ENCODE data around the gene RNPS1.
A peak's percentile ranks its signal among the peaks of the same experiment; 100 is the strongest.

Gene RNPS1

DNA sequence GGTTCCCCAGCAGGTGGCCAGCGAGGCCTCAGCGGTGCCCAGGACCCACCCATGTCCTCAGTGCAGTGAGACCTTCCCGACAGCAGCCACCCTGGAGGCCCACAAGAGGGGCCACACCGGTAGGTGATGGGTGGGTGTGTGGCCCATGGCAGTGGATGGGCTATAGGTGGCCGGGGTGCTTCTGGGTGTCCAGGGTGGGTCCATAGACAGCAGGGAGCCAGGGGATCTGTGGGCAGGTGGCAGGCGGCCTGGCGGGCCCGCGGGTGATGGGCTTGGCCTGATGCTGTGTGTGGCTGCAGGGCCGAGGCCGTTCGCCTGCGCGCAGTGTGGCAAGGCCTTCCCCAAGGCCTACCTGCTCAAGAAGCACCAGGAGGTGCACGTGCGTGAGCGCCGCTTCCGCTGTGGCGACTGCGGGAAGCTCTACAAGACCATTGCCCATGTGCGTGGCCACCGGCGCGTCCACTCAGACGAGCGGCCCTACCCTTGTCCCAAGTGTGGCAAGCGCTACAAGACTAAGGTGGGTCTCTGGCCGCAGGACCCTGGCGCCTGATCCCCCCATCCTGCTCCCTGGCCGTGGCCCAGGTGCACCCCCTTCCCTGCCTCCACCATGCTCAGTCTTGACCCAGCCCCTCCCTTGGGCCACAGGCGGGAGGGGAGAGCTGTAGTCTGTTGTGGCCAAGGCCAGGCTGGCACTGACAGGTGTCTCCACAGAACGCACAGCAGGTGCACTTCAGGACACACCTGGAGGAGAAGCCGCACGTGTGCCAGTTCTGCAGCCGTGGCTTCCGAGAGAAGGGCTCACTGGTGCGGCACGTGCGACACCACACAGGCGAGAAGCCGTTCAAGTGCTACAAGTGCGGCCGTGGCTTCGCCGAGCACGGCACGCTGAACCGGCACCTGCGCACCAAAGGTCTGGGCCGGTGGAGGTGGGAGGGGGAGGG is 33.8 kb downstream of the RNPS1 start:
- no peak for DNase-seq

DNA sequence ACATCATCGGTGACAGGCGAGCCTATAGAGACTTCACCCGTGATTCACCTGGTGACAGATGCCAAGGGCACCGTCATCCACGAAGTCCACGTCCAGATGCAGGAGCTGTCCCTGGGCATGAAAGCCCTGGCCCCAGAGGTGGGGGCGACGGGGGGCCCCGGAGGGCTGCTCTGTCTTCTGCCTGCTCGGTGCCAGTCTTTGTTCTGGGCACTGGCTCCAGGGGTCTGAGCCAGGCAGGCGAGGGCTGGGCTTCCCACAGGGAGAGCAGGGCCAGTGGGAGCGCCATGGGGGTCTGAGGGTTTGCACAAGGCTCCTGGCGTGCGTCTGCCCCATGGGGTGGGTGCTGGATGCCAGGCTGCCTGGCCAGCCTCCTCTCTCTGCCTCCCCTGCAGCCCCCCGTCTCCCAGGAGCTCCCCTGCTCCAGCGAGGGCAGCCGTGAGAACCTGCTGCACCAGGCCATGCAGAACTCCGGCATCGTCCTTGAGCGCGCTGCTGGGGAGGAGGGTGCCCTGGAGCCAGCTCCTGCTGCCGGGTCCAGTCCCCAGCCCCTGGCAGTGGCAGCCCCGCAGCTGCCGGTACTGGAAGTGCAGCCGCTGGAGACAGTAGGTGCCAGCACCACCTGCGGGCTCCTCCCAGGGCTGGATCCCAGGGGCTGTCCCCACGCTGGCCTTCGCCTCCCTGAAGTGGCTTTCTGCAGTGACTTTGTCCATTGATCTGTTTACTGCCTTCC is 34.7 kb downstream of the RNPS1 start:
- DNase-seq = no peak

DNA sequence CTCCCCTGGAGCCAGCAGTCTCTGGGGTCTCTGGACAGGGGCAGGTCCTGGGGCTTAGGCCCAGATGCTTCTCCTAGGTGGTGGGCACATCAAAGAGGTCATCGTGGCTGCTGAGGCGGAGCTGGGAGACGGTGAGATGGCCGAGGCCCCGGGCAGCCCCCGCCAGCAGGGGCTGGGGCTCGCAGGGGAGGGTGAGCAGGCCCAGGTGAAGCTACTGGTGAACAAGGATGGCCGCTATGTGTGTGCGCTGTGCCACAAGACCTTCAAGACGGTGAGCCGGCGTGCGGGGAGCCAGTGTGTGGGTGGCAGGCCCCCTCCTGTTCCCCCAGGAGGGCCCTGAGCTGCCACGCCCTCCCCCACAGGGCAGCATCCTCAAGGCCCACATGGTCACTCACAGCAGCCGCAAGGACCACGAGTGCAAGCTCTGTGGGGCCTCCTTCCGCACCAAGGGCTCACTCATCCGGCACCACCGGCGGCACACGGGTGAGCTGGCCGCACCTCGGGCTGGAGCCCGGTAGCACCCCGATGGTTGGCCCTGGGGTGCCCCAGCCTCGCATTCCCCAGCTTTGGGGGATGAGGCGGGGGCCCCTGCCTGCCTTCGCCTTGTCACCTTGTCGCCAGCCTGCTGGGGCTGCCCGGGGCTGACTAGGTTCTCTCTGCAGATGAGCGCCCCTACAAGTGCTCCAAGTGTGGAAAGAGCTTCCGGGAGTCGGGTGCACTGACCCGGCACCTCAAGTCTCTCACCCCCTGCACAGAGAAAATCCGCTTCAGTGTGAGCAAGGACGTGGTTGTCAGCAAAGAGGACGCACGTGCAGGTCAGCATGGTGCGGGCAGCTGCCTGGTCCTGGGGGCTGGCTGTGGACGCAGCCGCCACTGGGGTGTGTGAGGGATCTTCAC is 35.6 kb downstream of the RNPS1 start:
- DNase-seq = no peak

DNA sequence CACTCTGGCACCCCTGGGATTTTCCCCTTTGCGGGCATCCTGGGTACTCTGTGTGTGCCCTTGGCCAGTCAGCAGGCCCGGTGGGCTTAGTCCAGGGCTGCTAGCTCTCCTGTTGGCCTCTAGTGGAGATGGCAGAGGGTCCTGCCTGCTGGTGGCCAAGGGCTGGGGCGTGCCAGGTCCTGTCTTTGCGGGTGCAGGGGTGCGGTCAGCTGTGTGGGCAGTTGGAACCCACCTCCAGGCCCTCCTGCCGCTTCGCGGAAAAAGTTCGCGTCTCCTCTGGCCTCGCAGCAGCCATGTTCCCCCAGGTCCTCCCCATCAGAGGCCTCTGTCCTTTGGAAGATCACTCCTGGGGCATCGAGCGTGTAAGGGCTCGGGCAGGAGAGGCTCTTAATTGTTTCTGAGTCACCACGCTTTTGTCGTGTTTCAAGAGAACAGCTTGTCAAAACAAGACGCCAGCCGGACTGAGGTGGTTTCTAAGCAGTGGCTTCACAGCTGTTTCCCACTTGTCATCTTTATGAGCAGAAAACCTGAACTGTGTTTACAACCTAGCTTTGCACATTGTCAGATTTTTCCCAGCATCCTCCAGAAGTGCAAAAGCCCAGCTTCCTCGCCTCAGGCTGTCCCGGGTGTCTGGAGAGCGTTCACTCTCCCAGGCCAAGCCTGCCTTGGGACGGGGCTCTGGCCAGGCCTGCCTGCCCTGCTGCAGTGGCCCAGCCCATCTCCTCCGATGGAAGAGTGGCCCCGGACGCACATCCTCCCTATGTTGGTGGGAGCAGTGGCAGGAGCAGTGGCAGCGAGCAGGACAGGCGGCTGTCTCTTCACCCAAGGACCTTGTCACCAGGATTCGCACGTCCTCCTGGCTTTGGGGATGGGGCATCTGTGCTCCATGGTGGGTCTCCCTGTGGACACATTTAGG is 36.7 kb downstream of the RNPS1 start:
- DNase-seq = no peak

DNA sequence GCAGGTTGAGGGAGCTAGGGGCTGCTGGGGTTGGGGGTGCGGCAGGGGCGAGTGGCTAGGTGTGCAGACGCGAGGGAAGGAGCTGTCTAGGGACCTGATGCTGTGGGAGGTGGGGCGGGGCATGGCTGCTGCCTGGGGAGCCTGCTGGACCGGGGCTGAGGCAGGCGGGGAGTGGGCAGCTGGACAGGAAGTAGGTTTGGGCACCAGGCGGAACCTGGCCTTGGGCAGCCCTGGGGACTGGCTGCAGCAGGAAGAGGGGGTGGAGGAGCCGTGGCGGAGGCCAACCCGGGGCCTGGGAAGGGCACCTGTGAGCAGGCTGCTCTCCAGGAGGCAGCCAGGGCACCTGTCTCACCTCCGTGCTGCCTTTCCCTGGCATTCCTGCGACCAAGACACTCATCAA is 37.5 kb downstream of the RNPS1 start:
- DNase-seq = no peak

DNA sequence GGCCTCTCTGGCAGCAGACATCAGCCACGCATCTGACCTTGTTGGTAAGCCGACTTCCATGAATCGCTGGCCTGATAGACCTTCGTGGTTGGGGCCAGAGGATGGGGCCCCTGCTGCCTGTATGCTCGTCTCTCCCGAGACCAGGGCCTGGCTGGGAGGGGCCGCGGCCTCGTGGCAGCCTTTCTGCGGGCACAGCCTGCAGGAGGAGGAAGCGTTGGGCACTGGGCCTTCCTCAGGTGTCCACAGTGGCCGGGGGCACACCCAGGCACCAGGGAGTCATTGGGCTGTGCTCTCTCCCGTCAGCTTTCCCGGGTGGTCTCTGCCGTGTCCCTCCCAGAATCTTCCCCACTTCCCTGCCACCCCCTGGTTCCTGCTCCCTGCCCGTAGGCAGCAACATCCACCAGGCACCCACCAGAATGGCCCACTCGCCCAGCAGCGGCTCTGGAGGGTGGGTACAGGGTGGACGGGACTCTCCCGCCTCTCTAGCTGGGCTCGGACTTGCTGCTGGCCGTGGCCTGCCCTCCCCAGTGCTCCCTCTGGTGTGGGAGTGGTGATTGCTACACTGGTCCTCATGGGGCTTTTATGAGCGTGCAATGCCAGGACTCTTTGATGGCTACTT is 38.2 kb downstream of the RNPS1 start:
- DNase-seq = no peak

DNA sequence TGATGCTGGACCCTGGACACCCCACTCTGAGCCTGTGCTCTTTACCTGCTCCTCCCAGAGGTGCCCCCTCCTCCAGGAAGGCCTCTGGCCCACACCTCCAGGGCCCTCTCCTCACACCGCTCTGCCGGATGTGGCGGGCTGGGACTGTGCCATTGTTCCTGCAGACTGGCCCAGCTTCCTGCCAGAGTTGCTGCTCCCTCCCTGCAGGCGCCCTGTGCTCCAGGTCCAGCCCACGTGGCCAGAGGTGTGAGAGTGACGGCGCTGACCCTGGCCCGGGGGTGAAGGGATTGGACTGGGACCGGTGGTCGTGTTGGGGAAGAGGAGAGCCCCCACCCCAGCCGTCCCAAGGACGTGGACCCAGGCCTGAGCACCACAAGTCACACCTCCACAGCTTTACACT is 38.8 kb downstream of the RNPS1 start:
- no peak for DNase-seq

DNA sequence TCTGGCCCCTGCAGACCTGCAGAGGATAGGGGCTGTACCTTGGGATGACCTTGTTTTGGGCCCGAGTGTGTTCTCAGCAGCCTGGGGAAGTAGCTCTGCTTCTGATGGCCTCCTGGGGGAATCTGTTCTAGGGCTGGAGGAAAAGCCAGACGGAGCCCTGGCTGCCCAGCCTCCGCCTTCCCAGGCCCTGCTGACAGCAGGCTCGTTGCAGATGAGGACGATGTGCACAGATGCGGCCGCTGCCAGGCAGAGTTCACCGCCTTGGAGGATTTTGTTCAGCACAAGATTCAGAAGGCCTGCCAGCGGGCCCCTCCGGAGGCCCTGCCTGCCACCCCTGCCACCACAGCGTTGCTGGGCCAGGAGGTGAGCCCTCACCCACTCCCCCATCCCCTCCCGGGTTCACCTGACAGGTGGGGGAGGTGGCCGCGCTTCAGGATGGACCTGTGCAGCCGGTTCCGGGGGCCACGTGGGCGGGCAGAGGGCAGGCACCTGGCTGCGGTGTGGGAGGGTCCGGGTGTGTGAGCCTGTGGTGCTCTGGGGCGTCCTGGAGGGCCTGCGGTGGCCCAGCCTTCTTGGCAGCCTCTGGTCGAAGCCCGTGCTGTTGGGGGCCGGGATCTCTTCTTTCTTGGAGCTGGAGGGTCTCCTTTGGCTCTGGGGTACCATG is 39.6 kb downstream of the RNPS1 start:
- no peak for DNase-seq

DNA sequence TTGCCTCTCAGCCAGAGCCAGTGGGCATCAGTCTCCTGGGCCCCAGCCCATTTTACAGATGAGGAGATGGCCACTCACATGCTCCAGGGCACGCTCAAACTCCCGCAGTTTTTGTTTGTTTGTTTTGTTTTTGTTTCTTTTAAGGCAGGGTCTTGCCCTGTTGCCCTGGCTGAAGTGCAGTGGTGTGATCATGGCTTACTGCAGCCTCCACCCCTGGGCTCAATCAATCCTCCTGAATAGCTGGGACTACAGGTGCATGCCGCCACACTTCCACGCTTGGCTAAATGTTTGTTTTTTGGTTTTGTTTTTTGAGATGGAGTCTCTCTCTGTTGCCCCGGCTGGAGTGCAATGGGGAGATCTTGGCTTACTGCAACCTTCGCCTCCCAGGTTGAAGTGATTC is 41.0 kb downstream of the RNPS1 start:
- DNase-seq = no peak

DNA sequence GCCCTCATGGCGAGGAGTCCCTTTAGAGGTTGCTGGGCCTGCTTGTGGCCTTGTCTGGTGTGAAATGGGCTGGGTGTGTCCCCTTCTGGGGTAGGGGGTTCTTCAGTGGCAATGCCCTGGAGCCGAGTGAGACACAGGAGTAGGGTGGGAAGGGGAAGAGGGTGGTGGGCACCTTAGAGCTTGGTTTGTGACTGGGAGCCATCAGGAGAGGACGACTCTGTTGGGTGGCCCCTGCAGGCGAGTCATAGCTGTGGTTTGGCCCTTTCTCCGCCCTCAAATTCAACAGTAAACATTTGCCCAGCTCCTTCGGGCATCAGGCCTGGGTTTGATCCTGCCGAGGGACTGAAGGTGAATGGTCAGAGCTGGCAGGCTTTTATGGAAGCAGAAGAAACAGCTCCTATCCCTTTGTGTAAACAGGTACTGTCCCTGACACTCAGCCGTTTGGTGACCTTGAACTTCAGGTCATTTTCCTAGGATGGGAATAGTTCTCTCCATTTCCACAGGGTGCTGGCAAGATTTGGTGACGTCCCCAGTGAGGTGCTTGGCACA is 41.6 kb downstream of the RNPS1 start:
- no peak for DNase-seq

DNA sequence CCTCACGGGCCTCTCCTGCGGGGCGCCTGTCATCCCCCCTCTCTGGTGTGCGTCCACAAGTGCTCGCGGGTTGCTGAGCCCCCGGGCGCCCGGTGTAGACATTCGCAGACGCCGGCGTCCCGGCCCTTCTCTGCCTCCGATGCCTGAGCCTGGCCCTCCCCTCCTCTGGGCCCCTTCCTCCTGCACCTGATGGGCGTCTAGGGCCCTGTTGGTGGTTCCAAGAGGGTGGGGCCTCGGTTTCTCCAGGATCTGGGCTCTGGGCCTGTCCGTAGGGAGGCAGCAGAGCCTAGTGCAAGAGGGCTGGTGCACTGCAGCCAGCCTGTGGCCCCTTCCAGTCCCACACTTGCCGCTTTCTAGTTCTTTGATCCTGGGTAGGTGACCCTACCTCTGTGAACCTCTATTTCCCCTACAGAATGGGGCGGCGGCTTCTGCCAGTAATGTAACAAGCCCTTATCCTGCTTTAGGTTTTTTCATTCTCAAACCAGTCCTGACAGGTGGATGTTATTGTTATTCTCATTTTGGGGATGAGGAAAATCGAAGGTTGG is 43.9 kb downstream of the RNPS1 start:
- DNase-seq = peak; percentile 19

DNA sequence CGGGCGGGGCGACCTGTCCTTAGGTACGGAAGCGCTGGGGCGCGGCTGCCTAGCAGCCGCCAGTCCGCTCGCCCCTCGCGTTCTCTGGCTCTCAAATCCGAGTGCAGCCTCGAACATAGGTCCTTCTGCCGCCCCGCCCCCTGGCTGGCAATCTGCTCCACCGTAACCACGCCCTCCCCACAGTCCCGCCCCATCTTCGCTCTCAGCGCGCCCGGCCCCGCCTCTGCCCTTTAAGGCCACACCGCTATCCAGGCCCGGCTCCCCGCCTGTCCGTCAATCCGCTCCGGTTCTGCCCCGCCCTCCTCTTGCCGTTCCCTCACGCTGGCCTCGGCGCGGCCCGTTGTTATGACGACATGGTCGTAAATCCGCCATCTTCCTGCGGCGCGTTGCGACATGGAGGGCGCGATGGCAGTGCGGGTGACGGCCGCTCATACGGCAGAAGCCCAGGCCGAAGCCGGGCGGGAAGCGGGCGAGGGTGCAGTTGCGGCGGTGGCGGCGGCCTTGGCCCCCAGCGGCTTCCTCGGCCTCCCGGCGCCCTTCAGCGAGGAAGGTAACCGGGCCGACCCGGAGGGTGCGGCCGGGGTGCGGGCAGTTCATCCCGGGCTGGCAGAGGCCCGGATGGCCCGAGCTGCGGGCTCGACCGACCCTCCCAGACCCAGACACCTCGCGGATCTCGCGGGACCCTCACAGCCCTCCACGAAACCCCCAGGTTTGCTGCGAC is 44.5 kb downstream of the RNPS1 start, which contains the start of gene E4F1:
Gene E4F1 (plus strand): TSS at position 371 of the 721 bp plus-strand sequence. CDS start 23 bp downstream, at position 394.
- peak; percentile 99 for DNase-seq

DNA sequence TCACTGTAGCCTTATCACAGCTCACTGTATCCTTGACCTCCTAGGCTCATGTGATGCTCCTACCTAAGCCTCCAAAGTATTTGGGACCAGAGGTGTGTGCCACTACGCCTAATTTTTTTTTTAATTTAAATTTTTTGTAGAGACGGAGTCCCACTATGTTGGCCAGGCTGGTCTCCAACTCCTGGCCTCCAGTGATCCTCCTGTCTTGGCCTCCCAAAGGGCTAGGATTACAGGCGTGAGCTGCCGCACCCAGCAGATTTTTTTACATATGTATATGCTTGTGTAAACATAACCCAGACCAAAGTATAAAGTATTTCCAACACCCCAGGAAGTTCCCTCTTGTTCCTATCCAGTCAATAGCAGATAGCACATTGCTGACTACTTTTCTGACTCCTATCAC is 51.6 kb downstream of the RNPS1 start:
- DNase-seq = no peak

DNA sequence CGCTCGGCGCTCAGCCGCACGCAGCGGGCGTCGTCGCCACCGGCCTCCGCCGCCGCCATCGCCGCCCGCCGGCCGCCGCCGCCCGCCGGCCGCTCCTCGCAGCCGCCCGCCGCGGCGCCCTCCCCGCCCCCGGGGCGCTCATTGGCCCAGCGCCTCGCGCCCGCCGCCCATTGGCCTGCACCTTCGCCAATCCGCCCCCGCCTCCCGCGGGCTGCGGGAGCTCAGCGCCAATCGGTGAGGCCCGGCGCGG is 53.3 kb downstream of the RNPS1 start, which contains the start of gene PGP:
Gene PGP (minus strand): TSS at position 122 of the 250 bp plus-strand sequence. CDS start 63 bp downstream, at position 59.
- DNase-seq = no peak

DNA sequence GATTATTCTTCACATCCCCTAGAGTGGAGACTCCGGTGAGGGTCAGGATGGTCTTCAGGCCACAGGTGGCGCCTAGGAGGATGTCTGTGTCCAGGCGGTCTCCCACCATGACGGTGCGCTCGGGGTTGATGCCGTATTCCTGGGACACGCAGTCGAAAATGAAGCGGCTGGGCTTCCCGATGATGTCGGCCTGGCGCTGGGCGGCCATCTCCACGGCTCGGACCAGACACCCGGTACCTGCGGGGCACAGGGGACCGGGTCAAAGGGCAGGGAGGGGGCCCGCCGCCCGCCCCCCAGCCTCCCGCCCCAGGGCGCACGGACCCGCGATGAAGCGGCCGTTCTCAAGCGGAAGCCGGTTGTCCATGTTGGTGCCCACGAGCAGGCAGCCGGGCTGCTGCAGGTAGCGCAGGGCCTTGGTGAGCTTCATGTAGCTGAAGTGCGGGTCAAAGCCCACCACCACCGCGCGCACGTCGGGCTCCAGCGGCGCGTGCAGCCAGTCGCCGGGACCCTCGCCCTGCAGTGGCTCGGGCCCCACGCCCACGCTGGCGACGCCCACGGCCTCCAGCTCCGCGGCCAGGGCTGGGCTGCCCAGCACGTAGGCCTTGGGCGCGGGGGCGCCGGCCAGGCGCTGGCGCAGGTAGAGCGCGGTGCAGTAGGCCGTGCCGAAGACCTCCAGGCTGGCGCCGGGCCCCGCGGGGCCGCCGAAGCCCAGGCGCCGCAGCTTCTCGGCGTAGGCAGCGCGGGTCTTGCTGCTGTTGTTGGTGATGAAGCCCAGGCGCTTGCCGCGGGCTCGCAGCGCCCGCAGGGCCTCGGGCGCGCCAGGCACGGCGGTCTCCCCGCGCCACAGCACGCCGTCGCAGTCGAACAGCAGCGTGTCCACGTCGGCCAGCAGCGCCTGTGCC is 53.9 kb downstream of the RNPS1 start:
- DNase-seq = no peak

DNA sequence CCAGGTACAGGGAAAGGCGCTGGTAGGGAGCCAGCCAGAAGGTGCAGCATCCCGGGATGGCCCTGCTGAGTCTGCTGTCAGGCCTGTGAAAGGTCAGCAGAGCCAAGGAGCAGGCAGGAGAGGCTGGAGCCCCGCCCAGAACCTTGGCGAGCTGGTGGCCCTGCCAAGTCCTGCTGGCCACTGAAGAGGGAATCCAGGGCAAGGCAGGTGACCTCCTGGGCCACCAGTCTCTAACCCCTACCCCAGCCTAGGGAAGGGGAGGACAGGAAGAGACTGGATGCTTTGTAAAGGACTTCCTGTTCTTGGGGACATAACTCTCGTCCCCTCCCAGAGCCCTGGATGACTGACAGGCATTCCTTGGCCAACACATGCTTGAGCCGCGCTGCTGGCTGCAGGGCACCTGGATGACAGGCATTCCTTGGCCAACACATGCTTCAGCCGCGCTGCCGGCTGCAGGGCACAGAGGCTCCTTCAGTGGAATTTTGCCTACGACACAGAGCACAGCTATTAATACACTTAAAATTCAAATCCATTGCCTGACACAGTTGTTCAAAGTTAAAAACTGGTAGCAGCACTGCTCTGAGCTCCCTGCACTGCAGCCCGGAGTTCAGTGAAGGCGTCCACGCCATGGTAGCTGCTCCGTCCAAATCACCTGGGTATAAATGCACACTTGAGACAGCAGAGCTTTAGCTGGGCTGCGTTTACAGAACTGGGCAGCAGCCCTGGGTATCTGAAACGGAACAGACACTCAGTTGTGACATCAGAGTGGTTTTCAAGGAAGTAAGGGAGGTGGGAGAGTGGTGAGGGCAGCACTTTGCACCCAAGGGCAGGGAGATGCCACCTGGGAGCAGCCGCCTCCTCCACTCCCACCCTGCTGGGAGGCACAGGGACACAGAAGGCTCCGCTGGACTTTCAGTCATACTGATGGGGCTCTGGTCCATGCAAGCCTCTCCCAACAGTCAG is 55.3 kb downstream of the RNPS1 start:
- no peak for DNase-seq

DNA sequence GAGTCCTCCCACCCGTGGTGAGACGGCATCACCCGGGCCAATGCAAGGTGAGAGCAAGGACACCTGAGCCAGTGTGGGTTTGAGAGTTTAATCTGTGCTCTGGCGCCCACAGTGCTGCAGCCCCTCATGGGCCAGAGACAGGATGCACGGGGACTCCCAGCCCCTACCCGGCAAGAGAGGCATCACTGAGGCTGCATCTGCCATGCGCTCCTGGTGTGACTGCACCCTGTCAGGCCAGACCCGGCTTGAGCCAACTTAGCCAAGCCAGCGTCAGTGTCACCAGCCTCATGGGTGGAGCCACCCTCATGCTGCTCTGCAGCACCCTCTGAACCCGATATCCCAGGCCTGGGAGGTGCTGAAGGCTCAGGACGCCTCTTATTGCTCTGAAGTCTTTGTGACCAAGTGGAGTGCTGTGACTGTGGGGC is 56.0 kb downstream of the RNPS1 start:
- no peak for DNase-seq

Measured in CD4-positive, alpha-beta T cell treated with Interleukin-10 for 1 hour (primary cell).